Uterus (tissue), 4 donors: ENCODE data around the gene WNT5B. TPM values are rescaled to one million over a fixed set of nuclear protein-coding genes. Genes with fewer than 3 reads are reported as not detected.

Experiments used
- DNase-seq, 2 donors: peaks; one replicate each; pipeline ENCODE4 v3.0.0-alpha.2; 2019 to 2020
- H3K27ac ChIP-seq, 2 donors: fragments of 200-600 bp; sonication (generic); 1 replicate in 1 of 2; 2 replicates in 1 of 2; pipeline ENCODE4 v1.5.1; 2016 to 2018
- H3K27me3 ChIP-seq, 2 donors: fragments of 200-600 bp; sonication (generic); one replicate each; pipeline ENCODE4 v1.5.1; 2018 to 2019; ENCODE audit warnings: control low read depth in 1 of 2
- H3K36me3 ChIP-seq, 2 donors: fragments of 200-600 bp; sonication (generic); one replicate each; pipeline ENCODE4 v1.5.1; 2019; ENCODE audit warnings: control low read depth in 1 of 2
- H3K4me1 ChIP-seq, 2 donors: fragments of 200-600 bp; sonication (generic); one replicate each; pipeline ENCODE4 v1.5.1; 2018 to 2019; ENCODE audit warnings: control low read depth in 1 of 2
- H3K4me3 ChIP-seq, 2 donors: fragments of 200-600 bp; sonication (generic); 1 replicate in 1 of 2; 2 replicates in 1 of 2; pipeline ENCODE4 v1.5.1; 2018 to 2019; ENCODE audit warnings: mild to moderate bottlenecking in 1 of 2
- H3K9me3 ChIP-seq, 2 donors: fragments of 200-600 bp; sonication (generic); one replicate each; pipeline ENCODE4 v1.5.1; 2019; ENCODE audit warnings: control low read depth in 1 of 2
- CTCF ChIP-seq, 4 experiments: fragments of 200-600 bp in 2 of 4; fragments of 450-650 bp in 2 of 4; sonication (generic) in 2 of 4; IDR thresholded peaks; one replicate each; pipeline ENCODE4 v1.5.1; 2016 to 2019; ENCODE audit warnings: antibody characterized with exemption in 4 of 4, mild to moderate bottlenecking in 2 of 4, moderate library complexity in 1 of 4
- POLR2A ChIP-seq, 2 donors: fragments of 450-650 bp; IDR thresholded peaks; one replicate each; pipeline ENCODE4 v1.6.1; 2016; ENCODE audit warnings: antibody characterized with exemption in 2 of 2, mild to moderate bottlenecking in 1 of 2, moderate library complexity in 1 of 2
- intact Hi-C: fragments of 100-400 bp; cut with DNase I; formaldehyde crosslinking; loops from one replicate; pipeline ENCODE4 v1.15.1; 2023; ENCODE audit warnings: low total_unique reads
- total RNA-seq, 4 donors: library from RNA; depleted of rRNA in 3 of 4; stranded (reverse); fragments of >200 nt in 3 of 4; gene quantifications; one replicate each; pipeline versions ENCODE4 v1.1.0 to v1.2.4, GENCODE V29; 2014 to 2023
- donor health status: DM: yes; HTN: yes; CAD: no.

Gene WNT5B
- total RNA-seq, 4 donors from 2014 or later: 5.9 to 20.9 (median 7.2) TPM; not detected in 1

- peaks cover 0 to 3% of the 10 kb centered on the region in 2 donors for H3K4me1 ChIP-seq
- no peak overlapping the region for H3K27ac ChIP-seq
- H3K9me3 ChIP-seq: no peaks in the 10 kb centered on the region
- H3K4me3 ChIP-seq: no peak overlapping the region
- intact Hi-C loops: no loop called here
- TF ChIP-seq CTCF (IDR thresholded peaks at IDR 0.05): no peak
- TF ChIP-seq POLR2A (IDR thresholded peaks at IDR 0.05): no peak
- H3K27me3 ChIP-seq: no peaks in the 10 kb centered on the region
- no peak for DNase-seq
- no peaks in the 10 kb centered on the region for H3K36me3 ChIP-seq
Measured at GRCh38 chr12:1622406-1622805, 6.6 kb upstream of the WNT5B start.

GRCh38 chr12:1629338-1630132, 504 bp downstream of the WNT5B start:
- peak in 3 of 4 experiments; percentile 11 to 20 (median 11) for TF ChIP-seq CTCF (IDR thresholded peaks at IDR 0.05)
- no peak for TF ChIP-seq POLR2A (IDR thresholded peaks at IDR 0.05)
- DNase-seq: no peak
- Histone ChIP-seq H3K9me3 (no peaks in the 10 kb centered on the region), H3K27ac (peak overlapping the region in 1 of 2 donors; percentile 7), H3K4me1 (peaks cover 0 to 3% of the 10 kb centered on the region in 2 donors), H3K36me3 (no peaks in the 10 kb centered on the region), H3K4me3 (peak overlapping the region; percentile 26 to 42), H3K27me3 (no peaks in the 10 kb centered on the region)
- intact Hi-C loops: loop anchor here (5.0 kb wide), 1 partner anchor 158 kb away; no protein-coding TSS in a partner anchor

DNA sequence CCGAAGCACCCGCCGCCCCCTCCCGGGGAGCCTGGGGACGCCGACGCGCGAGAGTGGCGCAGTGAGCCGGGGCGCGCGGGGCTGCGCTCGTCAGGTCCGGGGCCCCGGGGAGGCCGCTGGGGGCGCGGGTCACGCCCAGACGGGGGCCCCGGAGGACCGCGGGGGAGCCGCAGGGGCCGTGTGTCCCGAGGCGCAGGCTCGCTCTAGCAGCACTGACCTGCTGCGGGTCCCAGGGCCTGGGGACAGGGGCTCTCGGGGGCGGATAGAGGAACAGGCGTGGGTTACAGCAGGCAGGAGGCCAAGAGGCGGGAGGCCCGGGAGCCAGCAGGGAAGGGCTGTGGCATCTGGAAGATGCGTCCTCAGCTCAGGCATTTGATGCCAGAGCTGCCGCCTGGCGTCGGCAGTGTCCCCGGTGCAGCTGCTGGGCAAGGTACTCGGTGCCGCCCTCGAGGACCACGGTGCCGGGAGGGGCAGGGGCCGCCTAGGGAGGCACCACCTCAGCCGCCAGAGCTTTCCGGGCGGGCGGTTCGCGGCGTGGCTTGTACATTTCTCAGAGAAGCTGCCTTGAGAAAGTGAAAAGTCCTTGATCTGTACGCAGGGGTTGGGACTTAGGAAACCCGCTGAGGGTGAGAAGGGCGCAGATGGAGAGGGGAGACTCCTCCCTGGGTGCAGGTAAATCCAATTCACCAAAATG, 1.2 kb downstream of the WNT5B start:
- TF ChIP-seq POLR2A (IDR thresholded peaks at IDR 0.05): peak in 1 of 2 donors; percentile 14
- TF ChIP-seq CTCF (IDR thresholded peaks at IDR 0.05): peak in 1 of 4 experiments; percentile 9
- Histone ChIP-seq H3K4me1 (peaks cover 0 to 2% of the 10 kb centered on the region in 2 donors), H3K27me3 (no peaks in the 10 kb centered on the region), H3K36me3 (no peaks in the 10 kb centered on the region), H3K4me3 (peak overlapping the region; percentile 26 to 42), H3K27ac (peak overlapping the region in 1 of 2 donors; percentile 36), H3K9me3 (no peaks in the 10 kb centered on the region)
- intact Hi-C loops: loop anchor here (5.0 kb wide), 1 partner anchor 157 kb away; no protein-coding TSS in a partner anchor
- DNase-seq: peak in 1 of 2 donors; percentile 31

DNA sequence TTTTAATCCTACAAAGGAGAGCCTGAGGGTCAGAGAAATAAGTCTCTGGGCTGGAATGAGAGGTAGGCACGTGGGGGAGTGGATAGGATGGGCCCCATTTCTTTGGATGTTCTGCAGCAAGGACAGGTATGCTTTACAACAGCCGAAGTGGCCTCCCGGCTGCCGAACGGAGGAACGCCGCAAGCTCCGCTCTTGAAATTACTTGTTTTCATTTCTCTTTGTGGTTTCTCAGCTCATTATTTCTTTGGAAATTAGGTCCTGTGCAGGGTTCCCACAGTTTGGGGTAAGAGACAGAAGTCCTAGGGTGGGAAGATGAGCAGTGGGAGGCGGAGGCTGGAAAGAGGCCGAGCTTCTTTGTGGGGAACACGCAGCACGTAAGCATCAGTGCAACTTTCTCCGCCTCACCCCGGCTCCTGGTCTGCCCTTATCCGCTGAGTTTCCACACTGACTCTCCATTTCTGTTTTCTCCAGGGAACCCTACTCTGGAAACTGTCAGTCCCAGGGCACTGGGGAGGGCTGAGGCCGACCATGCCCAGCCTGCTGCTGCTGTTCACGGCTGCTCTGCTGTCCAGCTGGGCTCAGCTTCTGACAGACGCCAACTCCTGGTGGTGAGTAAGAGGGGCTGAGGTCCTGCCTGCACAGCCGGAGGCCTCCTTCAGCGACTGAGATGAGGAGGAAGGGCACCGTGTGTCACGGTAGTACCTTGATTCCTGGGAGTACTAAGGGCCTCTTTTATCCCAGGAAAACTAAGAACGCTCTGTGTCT, 2.0 kb downstream of the WNT5B start:
- Histone ChIP-seq H3K36me3 (no peaks in the 10 kb centered on the region), H3K9me3 (no peaks in the 10 kb centered on the region), H3K27ac (peak overlapping the region in 1 of 2 donors; percentile 36), H3K4me1 (no peaks in the 10 kb centered on the region), H3K4me3 (no peak overlapping the region), H3K27me3 (no peaks in the 10 kb centered on the region)
- DNase-seq: no peak
- intact Hi-C loops: loop anchor here (5.0 kb wide), 1 partner anchor 156 kb away; no protein-coding TSS in a partner anchor
- TF ChIP-seq POLR2A (IDR thresholded peaks at IDR 0.05) (no peak), CTCF (IDR thresholded peaks at IDR 0.05) (no peak)
